Kidney epithelial cell (primary cell): Measurements from ENCODE around the gene PPFIBP2. TPM values are rescaled to one million over a fixed set of nuclear protein-coding genes. Genes with fewer than 3 reads are reported as not detected.
"Not testable (repeated sequence)": the region's sequence is repeated elsewhere in the genome, so short reads cannot be mapped to it uniquely, and the experiment has no call there.

Source experiments
- DNase-seq: peaks from one replicate; pipeline ENCODE4 v3.0.0-alpha.2; 2010; ENCODE audit warnings: low read depth
- H3K27me3 ChIP-seq: 2 replicates; pipeline ENCODE4 v1.6.0; 2011; ENCODE audit warnings: low read length; ENCODE audit not compliant: control insufficient read depth, insufficient read depth
- H3K36me3 ChIP-seq: 2 replicates; pipeline ENCODE4 v1.5.1; 2011; ENCODE audit warnings: low read length; ENCODE audit not compliant: control insufficient read depth, insufficient read depth
- H3K4me3 ChIP-seq: 2 replicates; pipeline ENCODE4 v1.5.1; 2011; ENCODE audit warnings: low read depth, mild to moderate bottlenecking, control low read depth, low read length
- total RNA-seq: library from RNA; depleted of rRNA; stranded (reverse); fragments of >200 nt; gene quantifications from 2 replicates; pipeline ENCODE4 v1.2.3, GENCODE V29; 2015
- TF ChIP-seq, protein P1 (sequence below): IDR thresholded peaks from 2 replicates; pipeline ENCODE4 v1.5.1; 2011; ENCODE audit warnings: mild to moderate bottlenecking, moderate library complexity, low read length, control low read depth, inconsistent platforms; ENCODE audit not compliant: insufficient read depth, poor library complexity, severe bottlenecking

The PPFIBP2 gene
- total RNA-seq, 1 donor from 2014 or later = 6.0 TPM

GRCh38 chr11:7516475-7516874 lies 2.7 kb downstream of the PPFIBP2 start:
- Histone ChIP-seq H3K27me3 (peaks cover 11% of the 10 kb centered on the region), H3K4me3 (no peak overlapping the region), H3K36me3 (no peaks in the 10 kb centered on the region)
- DNase-seq = no peak
- TF ChIP-seq, protein P1, sequence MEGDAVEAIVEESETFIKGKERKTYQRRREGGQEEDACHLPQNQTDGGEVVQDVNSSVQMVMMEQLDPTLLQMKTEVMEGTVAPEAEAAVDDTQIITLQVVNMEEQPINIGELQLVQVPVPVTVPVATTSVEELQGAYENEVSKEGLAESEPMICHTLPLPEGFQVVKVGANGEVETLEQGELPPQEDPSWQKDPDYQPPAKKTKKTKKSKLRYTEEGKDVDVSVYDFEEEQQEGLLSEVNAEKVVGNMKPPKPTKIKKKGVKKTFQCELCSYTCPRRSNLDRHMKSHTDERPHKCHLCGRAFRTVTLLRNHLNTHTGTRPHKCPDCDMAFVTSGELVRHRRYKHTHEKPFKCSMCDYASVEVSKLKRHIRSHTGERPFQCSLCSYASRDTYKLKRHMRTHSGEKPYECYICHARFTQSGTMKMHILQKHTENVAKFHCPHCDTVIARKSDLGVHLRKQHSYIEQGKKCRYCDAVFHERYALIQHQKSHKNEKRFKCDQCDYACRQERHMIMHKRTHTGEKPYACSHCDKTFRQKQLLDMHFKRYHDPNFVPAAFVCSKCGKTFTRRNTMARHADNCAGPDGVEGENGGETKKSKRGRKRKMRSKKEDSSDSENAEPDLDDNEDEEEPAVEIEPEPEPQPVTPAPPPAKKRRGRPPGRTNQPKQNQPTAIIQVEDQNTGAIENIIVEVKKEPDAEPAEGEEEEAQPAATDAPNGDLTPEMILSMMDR = no peak

DNA sequence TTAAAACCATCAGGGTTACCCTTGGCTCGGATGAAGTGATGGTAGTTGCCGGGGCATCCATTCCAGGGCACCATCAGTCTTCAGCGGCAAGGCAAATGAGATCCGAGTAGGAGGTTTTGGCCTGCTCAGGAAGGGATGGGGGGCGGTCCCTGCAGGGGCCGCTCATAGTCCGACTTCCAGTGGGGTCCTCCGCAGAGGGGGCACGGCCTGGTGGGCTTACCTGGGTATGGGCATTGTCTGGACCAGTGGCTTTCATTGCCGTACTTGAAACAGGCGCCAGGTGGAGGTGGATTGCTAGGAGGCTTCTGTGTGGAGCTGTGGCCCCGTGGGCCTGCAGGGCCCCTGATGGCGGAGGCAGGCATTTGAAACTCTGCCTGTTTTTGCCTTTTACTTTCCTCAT lies 3.9 kb downstream of the PPFIBP2 start:
- H3K27me3 ChIP-seq = peaks cover 11% of the 10 kb centered on the region
- H3K36me3 ChIP-seq, DNase-seq, H3K4me3 ChIP-seq: not testable (repeated sequence)

- Histone ChIP-seq H3K4me3 (no peak overlapping the region), H3K27me3 (peaks cover 8% of the 10 kb centered on the region), H3K36me3 (no peaks in the 10 kb centered on the region)
- DNase-seq = no peak
- TF ChIP-seq, protein P1 = no peak
Measured at GRCh38 chr11:7518811-7519562, 5.2 kb downstream of the PPFIBP2 start.

DNA sequence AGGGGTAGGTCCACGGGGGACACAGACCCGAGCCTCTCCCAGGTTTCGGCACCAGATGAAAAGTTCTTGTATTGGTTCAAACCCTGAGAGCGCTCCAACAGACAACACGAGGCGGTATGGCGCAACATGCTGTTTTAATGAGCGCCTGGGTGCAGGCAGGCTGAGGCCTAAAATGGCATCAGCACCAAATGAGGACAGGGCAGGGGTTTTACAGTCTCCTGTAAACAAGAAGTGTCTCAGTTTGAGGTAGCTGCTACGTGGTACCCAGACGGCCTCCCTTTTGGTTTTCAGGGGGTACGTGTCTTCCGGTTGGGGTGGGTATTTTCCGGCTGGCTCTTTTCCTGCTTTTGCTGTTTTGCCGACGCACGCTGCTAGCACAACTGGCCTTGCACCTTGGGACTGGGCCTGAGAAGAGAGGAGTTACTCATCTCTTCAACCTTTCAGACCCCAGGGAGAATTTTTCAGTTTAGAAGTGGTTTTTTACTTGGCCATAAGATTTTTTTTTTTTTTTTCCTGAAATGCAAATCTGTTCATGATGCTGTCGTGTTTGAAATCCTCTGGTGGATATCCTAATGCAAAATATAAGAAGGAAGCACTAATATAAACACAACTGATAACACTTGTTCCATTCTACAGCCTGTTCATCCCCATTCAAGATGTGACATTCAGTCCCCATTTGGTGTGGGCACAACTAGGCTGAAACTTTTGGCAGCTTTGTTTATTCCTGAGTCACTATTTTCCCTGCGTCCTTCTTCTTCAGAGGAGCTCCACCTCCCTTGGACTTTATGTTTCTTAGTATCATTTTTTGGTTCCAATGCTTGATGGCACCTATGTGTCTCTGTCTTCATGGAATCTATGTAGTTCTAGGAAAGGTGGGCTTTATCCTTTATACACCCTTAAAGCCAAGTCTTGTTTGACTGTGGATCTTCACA lies 6.5 kb downstream of the PPFIBP2 start:
- TF ChIP-seq, protein P1 = no peak
- DNase-seq = no peak
- H3K27me3 ChIP-seq = peaks cover 3% of the 10 kb centered on the region

GRCh38 chr11:7520981-7521487 lies 7.2 kb downstream of the PPFIBP2 start:
- TF ChIP-seq, protein P1 = no peak
- H3K36me3 ChIP-seq = no peaks in the 10 kb centered on the region

More for the DNA sequence above, 6.5 kb downstream of the PPFIBP2 start:
- H3K36me3 ChIP-seq = no peaks in the 10 kb centered on the region
- H3K4me3 ChIP-seq = no peak overlapping the region

DNA sequence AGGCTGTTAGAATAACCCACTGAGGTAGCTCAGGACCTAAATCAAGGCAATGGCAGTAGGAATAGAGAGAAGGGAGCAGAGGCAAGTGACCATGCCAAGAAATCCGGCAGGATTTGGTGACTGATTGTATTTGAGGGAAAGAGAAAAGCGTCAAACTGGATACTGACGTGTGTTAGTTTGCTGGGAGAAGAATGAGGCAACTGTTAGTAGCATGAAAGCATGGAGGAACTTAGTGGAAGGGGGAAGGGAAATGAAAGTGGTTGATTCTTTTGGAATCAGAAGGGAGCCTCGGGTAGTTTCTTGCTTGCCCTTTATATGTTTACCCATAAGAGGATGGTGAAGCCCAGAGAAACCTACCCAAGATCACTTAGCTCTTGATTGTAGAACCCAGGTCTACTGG lies 8.3 kb downstream of the PPFIBP2 start:
- no peaks in the 10 kb centered on the region for H3K36me3 ChIP-seq
- DNase-seq = no peak
- no peak overlapping the region for H3K4me3 ChIP-seq

More at GRCh38 chr11:7520981-7521487, 7.2 kb downstream of the PPFIBP2 start:
- Histone ChIP-seq H3K4me3 (no peak overlapping the region), H3K27me3 (no peaks in the 10 kb centered on the region)
- no peak for DNase-seq

More for the DNA sequence above, 8.3 kb downstream of the PPFIBP2 start:
- H3K27me3 ChIP-seq = no peaks in the 10 kb centered on the region
- TF ChIP-seq, protein P1 = no peak
